Natural killer cell (primary cell): Measurements from ENCODE around the gene KRT79. TPM values are rescaled to one million over a fixed set of nuclear protein-coding genes. Genes with fewer than 3 reads are reported as not detected.

Experiments used
- ATAC-seq, 3 donors: fragments of 150-1000 bp in 2 of 3; fragments of 200-7000 bp in 1 of 3; cut with Tn5 transposase; 1 replicate in 1 of 3; 2 replicates in 2 of 3; pipeline ENCODE4 v1.10.0; 2021; ENCODE audit warnings: mild to moderate bottlenecking in 2 of 3, moderate library complexity in 2 of 3
- DNase-seq, 2 donors: peaks; one replicate each; pipeline versions ENCODE4 v3.0.0 to v3.0.0-alpha.2; 2013 to 2021; ENCODE audit warnings: mixed read lengths in 1 of 2
- H3K27ac ChIP-seq: one replicate; pipeline ENCODE4 v1.5.1; 2013; ENCODE audit warnings: mild to moderate bottlenecking, low read length
- H3K27me3 ChIP-seq: one replicate; pipeline ENCODE4 v1.6.1; 2013; ENCODE audit warnings: low read length; ENCODE audit not compliant: control insufficient read depth, insufficient read depth
- H3K36me3 ChIP-seq: one replicate; pipeline ENCODE4 v1.6.1; 2013; ENCODE audit warnings: low read length; ENCODE audit not compliant: control insufficient read depth, insufficient read depth
- H3K4me1 ChIP-seq: one replicate; pipeline ENCODE4 v1.6.1; 2013; ENCODE audit warnings: low read length; ENCODE audit not compliant: control insufficient read depth, insufficient read depth
- H3K4me3 ChIP-seq: one replicate; pipeline ENCODE4 v1.5.1; 2013; ENCODE audit warnings: low read length
- H3K9me3 ChIP-seq: one replicate; pipeline ENCODE4 v1.6.1; 2013; ENCODE audit warnings: low read length; ENCODE audit not compliant: control insufficient read depth, insufficient read depth
- H3K27ac Mint-ChIP-seq, 2 donors: one replicate each; pipeline ENCODE4 v1.8.0; 2022; ENCODE audit warnings: mild to moderate bottlenecking in 2 of 2, mixed read lengths in 2 of 2, moderate library complexity in 1 of 2
- H3K27me3 Mint-ChIP-seq, 2 donors: one replicate each; pipeline ENCODE4 v1.8.0; 2022; ENCODE audit warnings: low read depth in 2 of 2, mixed read lengths in 2 of 2
- H3K36me3 Mint-ChIP-seq: one replicate; pipeline ENCODE4 v1.8.0; 2022; ENCODE audit warnings: mixed read lengths
- H3K4me1 Mint-ChIP-seq, 2 donors: one replicate each; pipeline ENCODE4 v1.8.0; 2022; ENCODE audit warnings: mixed read lengths in 2 of 2
- H3K4me3 Mint-ChIP-seq: one replicate; pipeline ENCODE4 v1.8.0; 2022; ENCODE audit warnings: mild to moderate bottlenecking, moderate library complexity, mixed read lengths
- H3K9me3 Mint-ChIP-seq, 2 donors: one replicate each; pipeline ENCODE4 v1.8.0; 2022; ENCODE audit warnings: mixed read lengths in 2 of 2
- WGBS: methylation state at CpG from one replicate; pipeline ENCODE4 v1.1.7; 2013; ENCODE audit warnings: missing lambda C conversion rate; ENCODE audit not compliant: insufficient coverage; 5-methylcytosine and 5-hydroxymethylcytosine counted together
- intact Hi-C: fragments of 100-400 bp; cut with micrococcal nuclease; formaldehyde crosslinking; loops from one replicate; pipeline ENCODE4 v1.14.2; 2022
- total RNA-seq, 4 donors: library from RNA; stranded (reverse); fragments of 120-200 nt in 1 of 4; gene quantifications; one replicate each; pipeline versions ENCODE4 v1.2.3 to v1.2.4, GENCODE V29; 2013 to 2022
- TF ChIP-seq, protein P1 (sequence below): fragments of 200-600 bp; IDR thresholded peaks from one replicate; pipeline ENCODE4 v1.8.0; 2022; ENCODE audit warnings: antibody characterized with exemption

Gene KRT79
- total RNA-seq, 3 donors from 2014 or later (not counting 1 experiment from before 2014, with no cell fraction given): 0.18 TPM; not detected in 2

DNA sequence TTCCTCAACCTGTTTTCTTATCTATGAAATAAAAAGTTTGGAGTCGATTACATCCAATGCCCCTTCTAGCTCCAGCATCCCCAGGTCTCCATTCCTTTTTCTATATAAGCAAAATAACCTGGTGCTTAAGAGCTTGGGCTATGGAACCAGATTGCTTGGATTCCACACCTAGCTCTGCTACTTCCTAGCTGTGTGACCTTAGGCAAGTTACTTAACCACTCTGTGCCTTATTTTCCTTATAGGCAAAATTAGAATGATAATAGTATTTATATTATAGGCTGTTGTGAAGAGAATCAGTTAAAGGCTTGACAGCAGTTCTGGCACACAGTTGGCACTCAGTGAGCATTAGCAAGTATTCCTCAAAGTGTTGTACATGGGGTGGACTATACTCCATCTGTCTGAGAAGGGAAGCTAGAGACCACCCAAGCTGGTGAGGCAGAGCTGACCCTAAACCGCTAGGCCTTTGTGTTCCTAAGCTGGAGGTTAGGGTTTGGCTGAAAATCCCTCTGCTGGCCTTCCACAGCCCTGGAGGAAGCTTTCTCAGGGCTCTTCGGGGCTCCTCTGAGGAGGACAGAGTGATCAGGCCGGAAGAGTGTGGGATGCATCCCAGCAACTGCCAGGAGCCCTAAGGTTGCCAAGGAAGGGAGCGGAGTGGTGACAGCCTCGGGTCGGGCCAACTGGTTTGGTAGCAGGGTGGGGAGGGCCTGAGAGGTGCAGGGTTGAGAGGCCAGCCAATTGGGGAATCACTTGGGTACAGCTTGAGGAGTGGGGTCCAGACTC lies 14.2 kb downstream of the KRT79 start:
- Histone ChIP-seq H3K9me3 (no peaks in the 10 kb centered on the region), H3K4me1 (no peaks in the 10 kb centered on the region), H3K36me3 (no peaks in the 10 kb centered on the region), H3K27me3 (no peaks in the 10 kb centered on the region), H3K27ac (no peak overlapping the region), H3K4me3 (no peak overlapping the region)
- Mint-ChIP-seq H3K27ac (no peak overlapping the region), H3K9me3 (no peaks in the 10 kb centered on the region), H3K36me3 (no peaks in the 10 kb centered on the region), H3K27me3 (peaks cover 6 to 14% of the 10 kb centered on the region in 2 donors), H3K4me3 (no peak overlapping the region), H3K4me1 (peaks cover 0 to 16% of the 10 kb centered on the region in 2 donors)
- ATAC-seq (no peak), DNase-seq (no peak)
- intact Hi-C loops: no loop called here
- WGBS: 87% methylated on average over 7 of the region's 7 CpGs
- TF ChIP-seq, protein P1, sequence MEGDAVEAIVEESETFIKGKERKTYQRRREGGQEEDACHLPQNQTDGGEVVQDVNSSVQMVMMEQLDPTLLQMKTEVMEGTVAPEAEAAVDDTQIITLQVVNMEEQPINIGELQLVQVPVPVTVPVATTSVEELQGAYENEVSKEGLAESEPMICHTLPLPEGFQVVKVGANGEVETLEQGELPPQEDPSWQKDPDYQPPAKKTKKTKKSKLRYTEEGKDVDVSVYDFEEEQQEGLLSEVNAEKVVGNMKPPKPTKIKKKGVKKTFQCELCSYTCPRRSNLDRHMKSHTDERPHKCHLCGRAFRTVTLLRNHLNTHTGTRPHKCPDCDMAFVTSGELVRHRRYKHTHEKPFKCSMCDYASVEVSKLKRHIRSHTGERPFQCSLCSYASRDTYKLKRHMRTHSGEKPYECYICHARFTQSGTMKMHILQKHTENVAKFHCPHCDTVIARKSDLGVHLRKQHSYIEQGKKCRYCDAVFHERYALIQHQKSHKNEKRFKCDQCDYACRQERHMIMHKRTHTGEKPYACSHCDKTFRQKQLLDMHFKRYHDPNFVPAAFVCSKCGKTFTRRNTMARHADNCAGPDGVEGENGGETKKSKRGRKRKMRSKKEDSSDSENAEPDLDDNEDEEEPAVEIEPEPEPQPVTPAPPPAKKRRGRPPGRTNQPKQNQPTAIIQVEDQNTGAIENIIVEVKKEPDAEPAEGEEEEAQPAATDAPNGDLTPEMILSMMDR: no peak

DNA sequence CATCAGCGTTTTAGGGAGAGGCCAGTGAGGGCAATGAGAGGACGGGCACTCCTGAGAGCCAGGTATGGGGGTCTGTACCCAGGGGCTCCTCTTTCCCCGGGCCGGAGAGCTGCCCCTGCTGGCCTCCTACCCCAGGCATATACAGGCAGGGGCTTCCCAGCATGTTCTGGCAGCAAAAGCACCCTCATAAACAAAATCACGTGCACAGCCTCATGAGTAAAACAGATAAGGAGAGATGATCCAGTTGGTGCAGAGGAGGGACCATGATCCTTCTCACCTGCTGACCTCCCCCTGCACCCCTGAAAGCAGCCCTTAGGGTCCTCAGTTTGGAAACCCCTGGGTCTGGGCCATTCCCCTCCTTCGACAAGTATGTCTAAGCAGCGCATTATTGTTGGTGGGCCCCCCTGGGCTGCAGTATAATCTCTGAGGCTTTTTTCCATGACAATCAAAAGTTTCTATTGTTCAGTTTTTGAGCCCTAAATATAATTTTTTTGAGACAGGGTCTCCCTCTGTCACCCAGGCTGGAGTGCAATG lies 15.2 kb downstream of the KRT79 start:
- TF ChIP-seq, protein P1: no peak
- H3K36me3 ChIP-seq: no peaks in the 10 kb centered on the region
- peaks cover 9 to 20% of the 10 kb centered on the region in 2 donors for H3K27me3 Mint-ChIP-seq
- no peak overlapping the region for H3K27ac Mint-ChIP-seq
- no peak for DNase-seq
- H3K4me1 ChIP-seq: no peaks in the 10 kb centered on the region
- no peaks in the 10 kb centered on the region for H3K27me3 ChIP-seq
- intact Hi-C loops: no loop called here
- H3K36me3 Mint-ChIP-seq: no peaks in the 10 kb centered on the region
- peaks cover 4 to 20% of the 10 kb centered on the region in 2 donors for H3K4me1 Mint-ChIP-seq
- 58% methylated on average over 7 of the region's 7 CpGs for WGBS
- H3K27ac ChIP-seq: no peak overlapping the region
- H3K9me3 ChIP-seq: no peaks in the 10 kb centered on the region
- H3K4me3 ChIP-seq: no peak overlapping the region
- no peak overlapping the region for H3K4me3 Mint-ChIP-seq
- H3K9me3 Mint-ChIP-seq: no peaks in the 10 kb centered on the region
- ATAC-seq: no peak

DNA sequence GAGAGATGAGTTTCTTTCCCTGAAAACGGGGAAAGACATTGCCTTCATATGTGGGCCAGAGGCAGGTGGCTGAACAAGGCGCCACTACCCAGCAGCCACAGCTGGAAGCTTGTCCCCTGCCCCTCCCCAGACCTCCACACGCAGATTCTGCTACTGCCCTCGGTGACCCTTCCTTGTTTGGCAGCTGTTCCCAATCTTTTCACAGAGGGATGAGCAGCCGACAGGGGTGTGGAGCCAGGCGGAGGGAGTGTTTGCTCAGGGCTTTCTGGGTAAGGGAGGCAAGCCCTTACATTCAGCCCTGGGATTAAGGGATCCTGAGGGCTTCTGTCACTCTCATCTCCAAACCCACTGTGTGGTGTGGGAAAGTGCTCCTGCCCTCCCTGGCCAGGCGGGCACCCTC lies 15.7 kb downstream of the KRT79 start:
- Histone ChIP-seq H3K27ac (no peak overlapping the region), H3K27me3 (no peaks in the 10 kb centered on the region), H3K4me1 (no peaks in the 10 kb centered on the region), H3K36me3 (no peaks in the 10 kb centered on the region), H3K9me3 (no peaks in the 10 kb centered on the region), H3K4me3 (no peak overlapping the region)
- Mint-ChIP-seq H3K9me3 (no peaks in the 10 kb centered on the region), H3K4me1 (peaks cover 4 to 20% of the 10 kb centered on the region in 2 donors), H3K27ac (no peak overlapping the region), H3K36me3 (no peaks in the 10 kb centered on the region), H3K27me3 (peaks cover 9 to 20% of the 10 kb centered on the region in 2 donors), H3K4me3 (no peak overlapping the region)
- TF ChIP-seq, protein P1: no peak
- ATAC-seq (no peak), DNase-seq (no peak)
- WGBS: 69% methylated on average over 7 of the region's 7 CpGs
- intact Hi-C loops: no loop called here
